ENCODE results near the gene ERP44.

- no peak for TF ChIP-seq POLR2A (IDR thresholded peaks at IDR 0.05)
- TF ChIP-seq CTCF (IDR thresholded peaks at IDR 0.05), result no peak
Measured at GRCh38 chr9:99936947-99937587, 161.7 kb downstream of the ERP44 start.

All from right lobe of liver (tissue), 4 donors.